K562 (cell line): Measurements from ENCODE around the gene SLC12A6. TPM values are rescaled to one million over a fixed set of nuclear protein-coding genes. Genes with fewer than 3 reads are reported as not detected.

ENCODE experiments used
- ARID1B ChIP-seq: fragments of 450-650 bp; IDR thresholded peaks from 2 replicates; pipeline ENCODE4 v1.6.1; 2016; ENCODE audit warnings: antibody characterized with exemption, mild to moderate bottlenecking, inconsistent platforms
- BRD9 ChIP-seq: fragments of 450-650 bp; IDR thresholded peaks from 2 replicates; pipeline ENCODE4 v1.6.1; 2018; ENCODE audit warnings: low read depth; ENCODE audit not compliant: partially characterized antibody
- CBFA2T2 ChIP-seq: fragments of 450-650 bp; conservative IDR thresholded peaks from 2 replicates; pipeline ENCODE4 v1.6.1; 2017; ENCODE audit warnings: mild to moderate bottlenecking
- CBFA2T3 ChIP-seq: fragments of 450-650 bp; IDR thresholded peaks from 2 replicates; pipeline ENCODE4 v1.6.1; 2017
- CEBPB ChIP-seq: fragments of 450-650 bp; IDR thresholded peaks from 2 replicates; pipeline ENCODE4 v1.6.1; 2016; ENCODE audit warnings: missing genetic modification characterization, missing compliant biosample characterization
- CHD2 ChIP-seq: IDR thresholded peaks from 2 replicates; pipeline ENCODE4 v1.6.1; 2011; ENCODE audit warnings: low read depth, low read length
- DMBX1 ChIP-seq: fragments of 250-450 bp; sonication (Bioruptor Pico); IDR thresholded peaks from 2 replicates; pipeline ENCODE4 v1.8.0; 2022; ENCODE audit warnings: inconsistent platforms, mild to moderate bottlenecking, moderate library complexity, borderline replicate concordance
- HDAC2 ChIP-seq: fragments of 450-650 bp; IDR thresholded peaks from 2 replicates; pipeline ENCODE4 v1.6.1; 2016; ENCODE audit warnings: mild to moderate bottlenecking
- HNRNPUL1 ChIP-seq: fragments of 200-400 bp; formaldehyde crosslinking; IDR thresholded peaks from 2 replicates; pipeline ENCODE4 v1.6.1; 2017; ENCODE audit warnings: low read length
- ID3 ChIP-seq, 2 experiments: fragments of 250-450 bp in 1 of 2; fragments of 450-650 bp in 1 of 2; sonication (Bioruptor Pico) in 1 of 2; IDR thresholded peaks; 2 replicates each; pipeline versions ENCODE4 v1.6.1 to v1.8.0; 2016 to 2021; ENCODE audit warnings: mild to moderate bottlenecking in 2 of 2, moderate library complexity in 2 of 2, missing compliant biosample characterization in 1 of 2, missing genetic modification characterization in 1 of 2
- KDM1A ChIP-seq, 2 experiments: fragments of 450-650 bp; IDR thresholded peaks; 2 replicates each; pipeline ENCODE4 v1.6.1; 2016; ENCODE audit warnings: mild to moderate bottlenecking in 2 of 2
- KDM4B ChIP-seq, 2 experiments: fragments of 450-650 bp in 1 of 2; sonication (generic) in 1 of 2; IDR thresholded peaks; 2 replicates each; pipeline ENCODE4 v1.6.1; 2016 to 2017; ENCODE audit warnings: borderline replicate concordance in 2 of 2, antibody characterized with exemption in 1 of 2, low read depth in 1 of 2, mild to moderate bottlenecking in 1 of 2
- NBN ChIP-seq: fragments of 450-650 bp; IDR thresholded peaks from 2 replicates; pipeline ENCODE4 v1.6.1; 2016; ENCODE audit warnings: low read depth, mild to moderate bottlenecking
- NUFIP1 ChIP-seq: fragments of 450-650 bp; IDR thresholded peaks from 2 replicates; pipeline ENCODE4 v1.6.1; 2018; ENCODE audit not compliant: partially characterized antibody
- PHB2 ChIP-seq: fragments of 450-650 bp; IDR thresholded peaks from 2 replicates; pipeline ENCODE4 v1.6.1; 2017; ENCODE audit warnings: low read depth
- POLR2G ChIP-seq: fragments of 200-400 bp; formaldehyde crosslinking; IDR thresholded peaks from 2 replicates; pipeline ENCODE4 v1.6.1; 2017; ENCODE audit warnings: low read depth, mild to moderate bottlenecking, antibody characterized with exemption, low read length, moderate library complexity
- POLR3G ChIP-seq: IDR thresholded peaks from 2 replicates; pipeline ENCODE4 v1.6.1; 2011; ENCODE audit not compliant: insufficient read length, insufficient replicate concordance; ENCODE audit errors: extremely low read depth
- SETDB1 ChIP-seq: IDR thresholded peaks from one replicate; pipeline ENCODE4 v1.6.1; 2012; ENCODE audit warnings: low read length, control low read depth, inconsistent platforms
- SMARCA4 ChIP-seq: fragments of 450-650 bp; IDR thresholded peaks from 2 replicates; pipeline ENCODE4 v1.6.1; 2016
- SNRNP70 ChIP-seq: fragments of 200-400 bp; formaldehyde crosslinking; optimal IDR thresholded peaks from 2 replicates; pipeline ENCODE3; 2017; ENCODE audit warnings: low read depth, low read length
- STAT6 ChIP-seq: sonication (generic); formaldehyde crosslinking; IDR thresholded peaks from 2 replicates; pipeline ENCODE4 v1.8.1; 2023; ENCODE audit warnings: mild to moderate bottlenecking, missing genetic modification reagents
- TAL1 ChIP-seq: fragments of 450-650 bp; IDR thresholded peaks from 2 replicates; pipeline ENCODE4 v1.6.1; 2016; ENCODE audit warnings: mild to moderate bottlenecking
- ZFX ChIP-seq: sonication (generic); formaldehyde crosslinking; IDR thresholded peaks from 2 replicates; pipeline ENCODE4 v1.8.0; 2022; ENCODE audit warnings: mild to moderate bottlenecking, missing genetic modification reagents, moderate library complexity
- ZNF444 ChIP-seq: fragments of 250-450 bp; sonication (Bioruptor Pico); IDR thresholded peaks from 2 replicates; pipeline ENCODE4 v1.4.0; 2020; ENCODE audit warnings: mild to moderate bottlenecking, moderate library complexity
- ZNF518B ChIP-seq: fragments of 250-450 bp; sonication (Bioruptor Pico); IDR thresholded peaks from 2 replicates; pipeline ENCODE4 v1.5.0; 2021; ENCODE audit warnings: mild to moderate bottlenecking, moderate library complexity
- ZSCAN29 ChIP-seq: fragments of 450-650 bp; IDR thresholded peaks from 2 replicates; pipeline ENCODE4 v1.6.1; 2017
- polyA plus RNA-seq, 8 experiments: library from polyadenylated mRNA; depleted of rRNA in 4 of 8; stranded (reverse) in 5 of 8; unstranded in 3 of 8; fragments of >200 nt; fragmentation: Nextera tagmentation in 2 of 8; fragmentation: Illumina TruSeq in 1 of 8; extraction: Ambion mirVana in 2 of 8; extraction: Trizol in 1 of 8; gene quantifications; 2 replicates each; pipeline versions ENCODE4 v1.2.1 to v1.2.3, GENCODE V29; 2011 to 2014; ENCODE audit warnings: inconsistent platforms in 1 of 8, missing spikeins in 1 of 8
- total RNA-seq, 7 experiments: library from RNA; depleted of rRNA in 6 of 7; stranded (reverse); fragments of >200 nt in 6 of 7; fragmentation: Illumina TruSeq in 2 of 7; extraction: Trizol in 2 of 7; gene quantifications; 2 replicates each; pipeline versions ENCODE4 v1.2.1 to v1.2.3, GENCODE V29; 2011 to 2021; ENCODE audit warnings: low replicate concordance in 1 of 7

SLC12A6 gene
- total and polyA plus RNA-seq, 9 of the 15 experiments (the other 6 are each of a cell fraction or from before 2014, with no cell fraction given), result 1.4 to 16.4 (median 6.7) TPM

- no peak for TF ChIP-seq STAT6 (CRISPR knock-in tag)
- no peak for TF ChIP-seq ZNF444 (CRISPR knock-in tag)
- TF ChIP-seq BRD9, result no peak
- no peak for TF ChIP-seq POLR3G
- TF ChIP-seq PHB2, result no peak
- TF ChIP-seq ID3 (CRISPR knock-in tag; IDR thresholded peaks at IDR 0.05), result no peak
- no peak for TF ChIP-seq ID3 (tag; IDR thresholded peaks at IDR 0.05)
- TF ChIP-seq ZFX (CRISPR knock-in tag), result peak; percentile 38
- peak; percentile 60 for TF ChIP-seq TAL1
- TF ChIP-seq NBN, result no peak
- TF ChIP-seq ARID1B, result peak; percentile 46; the same call in 1 of the 2 replicates
- TF ChIP-seq ZSCAN29, result no peak
- no peak for TF ChIP-seq ZNF518B (CRISPR knock-in tag)
- no peak for TF ChIP-seq KDM4B (IDR thresholded peaks at IDR 0.05; ENCODE audit: borderline replicate concordance in 2 of 2, low read depth in 1 of 2)
- TF ChIP-seq SETDB1, result no peak
- no peak for TF ChIP-seq HNRNPUL1
- no peak for TF ChIP-seq SMARCA4
- no peak for TF ChIP-seq POLR2G
- TF ChIP-seq HDAC2, result no peak
- TF ChIP-seq SNRNP70, result no peak
- TF ChIP-seq CHD2, result no peak
- TF ChIP-seq DMBX1 (CRISPR knock-in tag), result no peak
- no peak for TF ChIP-seq CEBPB
- peak; percentile 68 for TF ChIP-seq CBFA2T3
- TF ChIP-seq KDM1A (IDR thresholded peaks at IDR 0.05), result peak; percentile 25 to 65; a peak in 3 of 4 replicates
- TF ChIP-seq CBFA2T2, result peak; percentile 40
- no peak for TF ChIP-seq NUFIP1
Observed at GRCh38 chr15:34284937-34285336, 52.6 kb downstream of the SLC12A6 start (continued).
